GM18858 (cell line): Measurements from ENCODE around the gene PLA2G2A.
"Not testable (repeated sequence)": the region's sequence is repeated elsewhere in the genome, so short reads cannot be mapped to it uniquely, and the experiment has no call there.

Experiments used
- ATAC-seq: cut with Tn5 transposase; IDR thresholded peaks from one replicate; pipeline ENCODE4 v1.9.1; 2021; ENCODE audit not compliant: unreplicated experiment

PLA2G2A gene

GRCh38 chr1:19934336-19934735 lies 45.1 kb downstream of the PLA2G2A start:
- ATAC-seq = no peak

- ATAC-seq = no peak
Observed at GRCh38 chr1:19932866-19933265, 46.6 kb downstream of the PLA2G2A start.

GRCh38 chr1:19927130-19927421 lies 52.3 kb downstream of the PLA2G2A start:
- ATAC-seq = not testable (repeated sequence)

- ATAC-seq = no peak
Observed at GRCh38 chr1:19926296-19927129, 52.9 kb downstream of the PLA2G2A start.
